Subcutaneous abdominal adipose tissue (tissue), 5 donors: Measurements from ENCODE around the gene RNF17.

Source experiments
- H3K27ac ChIP-seq: one replicate; pipeline ENCODE4 v1.7.0; 2013; ENCODE audit warnings: low read depth, mild to moderate bottlenecking, inconsistent platforms, low read length, moderate library complexity
- H3K27me3 ChIP-seq, 5 donors: one replicate each; pipeline ENCODE4 v1.7.0; 2013; ENCODE audit warnings: low read length in 5 of 5, inconsistent platforms in 1 of 5; ENCODE audit not compliant: control insufficient read depth in 5 of 5, insufficient read depth in 4 of 5
- H3K36me3 ChIP-seq, 5 donors: one replicate each; pipeline ENCODE4 v1.7.0; 2013; ENCODE audit warnings: low read length in 5 of 5; ENCODE audit not compliant: control insufficient read depth in 5 of 5, insufficient read depth in 5 of 5
- H3K4me1 ChIP-seq, 5 donors: one replicate each; pipeline ENCODE4 v1.7.0; 2013; ENCODE audit warnings: low read length in 5 of 5, mild to moderate bottlenecking in 3 of 5, moderate library complexity in 1 of 5; ENCODE audit not compliant: control insufficient read depth in 5 of 5, insufficient read depth in 5 of 5
- H3K4me3 ChIP-seq, 5 donors: one replicate each; pipeline ENCODE4 v1.7.0; 2013; ENCODE audit warnings: low read length in 5 of 5, low read depth in 1 of 5
- H3K9ac ChIP-seq, 5 donors: one replicate each; pipeline ENCODE4 v1.7.0; 2013; ENCODE audit warnings: low read length in 5 of 5, mild to moderate bottlenecking in 4 of 5, moderate library complexity in 3 of 5
- H3K9me3 ChIP-seq, 5 donors: one replicate each; pipeline ENCODE4 v1.7.0; 2013; ENCODE audit warnings: low read length in 5 of 5; ENCODE audit not compliant: control insufficient read depth in 5 of 5
- donor health status: healthy.
- donor health status: healthy.
- donor health status: healthy.
- donor health status: healthy.
- donor health status: healthy.

RNF17 gene

GRCh38 chr13:24742977-24743376 is 21.0 kb upstream of the RNF17 start:
- Histone ChIP-seq H3K36me3 (no peaks in the 10 kb centered on the region), H3K27ac (no peak overlapping the region), H3K4me1 (peaks cover 0 to 25% (median 18%) of the 10 kb centered on the region in 5 donors), H3K9ac (no peak overlapping the region), H3K27me3 (peaks cover 31 to 43% (median 34%) of the 10 kb centered on the region in 5 donors), H3K4me3 (no peak overlapping the region), H3K9me3 (no peaks in the 10 kb centered on the region)

GRCh38 chr13:24744247-24744646 is 19.7 kb upstream of the RNF17 start:
- H3K27ac ChIP-seq = no peak overlapping the region
- peaks cover 31 to 45% (median 38%) of the 10 kb centered on the region in 5 donors for H3K27me3 ChIP-seq
- H3K36me3 ChIP-seq = no peaks in the 10 kb centered on the region
- H3K9ac ChIP-seq = no peak overlapping the region
- H3K9me3 ChIP-seq = no peaks in the 10 kb centered on the region
- peaks cover 0 to 25% (median 20%) of the 10 kb centered on the region in 5 donors for H3K4me1 ChIP-seq
- H3K4me3 ChIP-seq = no peak overlapping the region

GRCh38 chr13:24745516-24745860 is 18.5 kb upstream of the RNF17 start:
- Histone ChIP-seq H3K9me3 (no peaks in the 10 kb centered on the region), H3K9ac (no peak overlapping the region), H3K4me1 (peaks cover 0 to 25% (median 20%) of the 10 kb centered on the region in 5 donors), H3K27ac (no peak overlapping the region), H3K4me3 (no peak overlapping the region), H3K36me3 (no peaks in the 10 kb centered on the region), H3K27me3 (peaks cover 31 to 45% (median 38%) of the 10 kb centered on the region in 5 donors)

- H3K27ac ChIP-seq = no peak overlapping the region
- H3K4me1 ChIP-seq = peaks cover 0 to 25% (median 20%) of the 10 kb centered on the region in 5 donors
- H3K36me3 ChIP-seq = no peaks in the 10 kb centered on the region
- peak overlapping the region in 1 of 5 donors; percentile 10 for H3K4me3 ChIP-seq
- H3K9me3 ChIP-seq = no peaks in the 10 kb centered on the region
- H3K9ac ChIP-seq = no peak overlapping the region
- H3K27me3 ChIP-seq = peaks cover 31 to 45% (median 38%) of the 10 kb centered on the region in 5 donors
Observed at GRCh38 chr13:24745861-24746617, 17.9 kb upstream of the RNF17 start.

GRCh38 chr13:24746618-24747247 is 17.2 kb upstream of the RNF17 start:
- H3K9ac ChIP-seq = no peak overlapping the region
- peaks cover 31 to 45% (median 38%) of the 10 kb centered on the region in 5 donors for H3K27me3 ChIP-seq
- no peaks in the 10 kb centered on the region for H3K36me3 ChIP-seq
- no peaks in the 10 kb centered on the region for H3K9me3 ChIP-seq
- H3K27ac ChIP-seq = no peak overlapping the region
- peaks cover 0 to 25% (median 20%) of the 10 kb centered on the region in 5 donors for H3K4me1 ChIP-seq
- H3K4me3 ChIP-seq = peak overlapping the region in 1 of 5 donors; percentile 10

- Histone ChIP-seq H3K4me3 (peak overlapping the region in 4 of 5 donors; percentile 27 to 49 (median 45)), H3K27me3 (peaks cover 31 to 48% (median 38%) of the 10 kb centered on the region in 5 donors), H3K27ac (no peak overlapping the region), H3K9ac (no peak overlapping the region), H3K36me3 (no peaks in the 10 kb centered on the region), H3K4me1 (peaks cover 0 to 20% (median 17%) of the 10 kb centered on the region in 5 donors), H3K9me3 (no peaks in the 10 kb centered on the region)
Observed at GRCh38 chr13:24747248-24748060, 16.5 kb upstream of the RNF17 start.

GRCh38 chr13:24748061-24748400 is 15.9 kb upstream of the RNF17 start:
- Histone ChIP-seq H3K4me1 (peaks cover 0 to 20% (median 17%) of the 10 kb centered on the region in 5 donors), H3K27ac (no peak overlapping the region), H3K9me3 (no peaks in the 10 kb centered on the region), H3K9ac (no peak overlapping the region), H3K36me3 (no peaks in the 10 kb centered on the region), H3K4me3 (peak overlapping the region in 2 of 5 donors; percentile 44 to 46), H3K27me3 (peaks cover 31 to 51% (median 38%) of the 10 kb centered on the region in 5 donors)

- H3K27ac ChIP-seq = no peak overlapping the region
- no peak overlapping the region for H3K4me3 ChIP-seq
- peaks cover 0 to 1% (median 0%) of the 10 kb centered on the region in 5 donors for H3K27me3 ChIP-seq
- H3K4me1 ChIP-seq = no peaks in the 10 kb centered on the region
- H3K9ac ChIP-seq = no peak overlapping the region
- peaks cover 0 to 3% (median 0%) of the 10 kb centered on the region in 5 donors for H3K9me3 ChIP-seq
- no peaks in the 10 kb centered on the region for H3K36me3 ChIP-seq
Observed at GRCh38 chr13:24759197-24759596, 4.8 kb upstream of the RNF17 start.

- H3K4me1 ChIP-seq = no peaks in the 10 kb centered on the region
- H3K27ac ChIP-seq = no peak overlapping the region
- peaks cover 0 to 4% (median 0%) of the 10 kb centered on the region in 5 donors for H3K9me3 ChIP-seq
- H3K27me3 ChIP-seq = peaks cover 0 to 2% (median 0%) of the 10 kb centered on the region in 5 donors
- H3K4me3 ChIP-seq = no peak overlapping the region
- no peaks in the 10 kb centered on the region for H3K36me3 ChIP-seq
- H3K9ac ChIP-seq = no peak overlapping the region
Observed at GRCh38 chr13:24764276-24764630, 284 bp downstream of the RNF17 start.

- Histone ChIP-seq H3K9ac (no peak overlapping the region), H3K27ac (no peak overlapping the region), H3K4me1 (no peaks in the 10 kb centered on the region)
Observed at GRCh38 chr13:24777171-24777570, 13.2 kb downstream of the RNF17 start.

More at GRCh38 chr13:24777171-24777570, 13.2 kb downstream of the RNF17 start:
- no peak overlapping the region for H3K4me3 ChIP-seq
- H3K36me3 ChIP-seq = no peaks in the 10 kb centered on the region
- peaks cover 0 to 2% (median 0%) of the 10 kb centered on the region in 5 donors for H3K27me3 ChIP-seq
- no peaks in the 10 kb centered on the region for H3K9me3 ChIP-seq
